Spleen (tissue), 7 donors: Measurements from ENCODE around the gene ARHGAP30.

Experiments used
- POLR2A ChIP-seq, 3 donors: fragments of 450-650 bp; IDR thresholded peaks; one replicate each; pipeline ENCODE4 v1.5.1; 2017; ENCODE audit warnings: antibody characterized with exemption in 3 of 3, mild to moderate bottlenecking in 1 of 3
- POLR2AphosphoS5 ChIP-seq, 3 donors: sonication (generic); formaldehyde crosslinking; IDR thresholded peaks; one replicate each; pipeline ENCODE4 v1.5.1; 2017; ENCODE audit warnings: antibody characterized with exemption in 3 of 3
- TF ChIP-seq, protein P1 (sequence below), 11 experiments: fragments of 200-600 bp in 7 of 11; fragments of 450-650 bp in 4 of 11; sonication (generic) in 4 of 11; IDR thresholded peaks in 8 of 11; conservative IDR thresholded peaks in 3 of 11; 1 replicate in 7 of 11; 2 replicates in 4 of 11; pipeline versions ENCODE4 v1.4.0 to v1.8.0; 2016 to 2021; ENCODE audit warnings: antibody characterized with exemption in 11 of 11, inconsistent platforms in 4 of 11, mild to moderate bottlenecking in 1 of 11
- donor health status: DM: no; HTN: no; CAD: no; lungs with moderate emphysema.
- donor health status: DM: no; HTN: no; CAD: no.
- donor health status: DM: no; HTN: no; CAD: no.

DNA sequence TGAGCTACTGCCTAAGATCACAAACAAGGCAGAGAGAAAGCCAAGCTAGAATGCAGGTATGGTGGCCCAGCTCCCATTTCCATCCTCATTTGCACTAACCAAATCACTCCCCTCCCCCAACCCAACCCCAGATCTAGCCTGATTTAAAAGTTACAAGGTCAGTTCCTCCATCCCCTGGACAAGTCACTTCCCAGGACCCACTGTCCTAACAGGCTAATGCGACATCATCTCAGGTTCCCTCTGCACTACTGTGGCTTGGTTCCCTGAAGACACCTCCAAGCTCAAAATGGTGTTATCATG is 51.1 kb downstream of the ARHGAP30 start:
- TF ChIP-seq, protein P1, sequence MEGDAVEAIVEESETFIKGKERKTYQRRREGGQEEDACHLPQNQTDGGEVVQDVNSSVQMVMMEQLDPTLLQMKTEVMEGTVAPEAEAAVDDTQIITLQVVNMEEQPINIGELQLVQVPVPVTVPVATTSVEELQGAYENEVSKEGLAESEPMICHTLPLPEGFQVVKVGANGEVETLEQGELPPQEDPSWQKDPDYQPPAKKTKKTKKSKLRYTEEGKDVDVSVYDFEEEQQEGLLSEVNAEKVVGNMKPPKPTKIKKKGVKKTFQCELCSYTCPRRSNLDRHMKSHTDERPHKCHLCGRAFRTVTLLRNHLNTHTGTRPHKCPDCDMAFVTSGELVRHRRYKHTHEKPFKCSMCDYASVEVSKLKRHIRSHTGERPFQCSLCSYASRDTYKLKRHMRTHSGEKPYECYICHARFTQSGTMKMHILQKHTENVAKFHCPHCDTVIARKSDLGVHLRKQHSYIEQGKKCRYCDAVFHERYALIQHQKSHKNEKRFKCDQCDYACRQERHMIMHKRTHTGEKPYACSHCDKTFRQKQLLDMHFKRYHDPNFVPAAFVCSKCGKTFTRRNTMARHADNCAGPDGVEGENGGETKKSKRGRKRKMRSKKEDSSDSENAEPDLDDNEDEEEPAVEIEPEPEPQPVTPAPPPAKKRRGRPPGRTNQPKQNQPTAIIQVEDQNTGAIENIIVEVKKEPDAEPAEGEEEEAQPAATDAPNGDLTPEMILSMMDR (IDR thresholded peaks at IDR 0.05 in 8 of 11, conservative IDR thresholded peaks at IDR 0.05 in 3 of 11): no peak
- TF ChIP-seq POLR2AphosphoS5 (IDR thresholded peaks at IDR 0.05): no peak
- TF ChIP-seq POLR2A (IDR thresholded peaks at IDR 0.05): no peak
